SK-N-SH treated with all-trans-retinoic acid at 6 μM for 48 hours (cell line): ENCODE results near the gene ZNF618.

Source experiments
- ARNTL ChIP-seq: fragments of 450-650 bp; formaldehyde crosslinking; IDR thresholded peaks from 2 replicates; pipeline ENCODE4 v1.5.0; 2020; ENCODE audit warnings: low read depth, mild to moderate bottlenecking, moderate library complexity, borderline replicate concordance
- CSDC2 ChIP-seq: fragments of 250-450 bp; sonication (Bioruptor Pico); IDR thresholded peaks from 2 replicates; pipeline ENCODE4 v1.5.0; 2020; ENCODE audit warnings: mild to moderate bottlenecking, moderate library complexity
- ISL1 ChIP-seq: fragments of 250-450 bp; sonication (Bioruptor Pico); IDR thresholded peaks from 2 replicates; pipeline ENCODE4 v2.1.2; 2022; ENCODE audit warnings: mild to moderate bottlenecking, moderate library complexity
- ZNF8 ChIP-seq: fragments of 450-650 bp; formaldehyde crosslinking; IDR thresholded peaks from 2 replicates; pipeline ENCODE4 v1.5.0; 2020; ENCODE audit warnings: mild to moderate bottlenecking, moderate library complexity

DNA sequence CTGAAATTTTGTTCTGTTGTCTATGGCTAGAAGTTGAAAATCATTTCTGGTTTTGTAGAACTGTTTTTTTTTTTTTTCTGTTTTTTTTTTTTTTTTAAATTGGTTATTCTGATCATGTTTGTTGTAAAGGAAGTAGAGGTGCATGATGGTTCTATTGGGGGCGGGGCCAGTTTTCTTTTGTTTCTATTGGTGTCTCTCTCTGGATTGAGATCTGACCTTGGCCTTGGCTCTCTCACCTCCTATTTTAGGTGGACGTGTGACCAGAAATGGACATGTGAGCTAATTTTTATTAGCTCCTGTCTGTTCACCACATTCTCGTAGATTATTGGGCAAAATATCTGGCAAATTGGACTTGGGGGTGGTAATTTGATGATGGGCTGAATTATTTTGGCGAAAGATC, 3.2 kb downstream of the ZNF618 start:
- no peak for TF ChIP-seq ARNTL (CRISPR knock-in tag)
- TF ChIP-seq ZNF8 (CRISPR knock-in tag), result no peak
- no peak for TF ChIP-seq CSDC2 (CRISPR knock-in tag)
- TF ChIP-seq ISL1 (CRISPR knock-in tag), result no peak
